ENCODE measurements around the gene TCF12.

- TF ChIP-seq CTCF (IDR thresholded peaks at IDR 0.05) (no peak), POLR2A (IDR thresholded peaks at IDR 0.05) (no peak)
Observed at GRCh38 chr15:57316451-57316850, 398.0 kb downstream of the TCF12 start.
